Sciatic nerve (tissue), 2 donors: ENCODE data around the gene SMIM5. TPM values are rescaled to one million over a fixed set of nuclear protein-coding genes. Genes with fewer than 3 reads are reported as not detected.
"Not testable (repeated sequence)": the region's sequence is repeated elsewhere in the genome, so short reads cannot be mapped to it uniquely, and the experiment has no call there.

Experiments
- ATAC-seq: fragments of 200-7000 bp; cut with Tn5 transposase; one replicate; pipeline ENCODE4 v1.9.1; 2020; ENCODE audit warnings: mild to moderate bottlenecking, moderate library complexity
- DNase-seq: peaks from one replicate; pipeline ENCODE4 v3.0.0-alpha.2; 2020; ENCODE audit warnings: low spot score
- intact Hi-C: fragments of 100-400 bp; cut with DNase I; formaldehyde crosslinking; loops from one replicate; pipeline ENCODE4 v1.14.2; 2022
- total RNA-seq: library from RNA; stranded (reverse); fragmentation: NEBNext Ultra II Directional; extraction: Animal tissue kit (Norgen Biotek cat#: 25700); gene quantifications from one replicate; pipeline ENCODE4 v1.2.1, GENCODE V29; 2021
- donor health status: DM: no; HTN: no; CAD: no.
- donor health status: DM: no; HTN: no; CAD: no.

The SMIM5 gene, protein sequence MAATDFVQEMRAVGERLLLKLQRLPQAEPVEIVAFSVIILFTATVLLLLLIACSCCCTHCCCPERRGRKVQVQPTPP
- total RNA-seq: 12.5 TPM

DNA sequence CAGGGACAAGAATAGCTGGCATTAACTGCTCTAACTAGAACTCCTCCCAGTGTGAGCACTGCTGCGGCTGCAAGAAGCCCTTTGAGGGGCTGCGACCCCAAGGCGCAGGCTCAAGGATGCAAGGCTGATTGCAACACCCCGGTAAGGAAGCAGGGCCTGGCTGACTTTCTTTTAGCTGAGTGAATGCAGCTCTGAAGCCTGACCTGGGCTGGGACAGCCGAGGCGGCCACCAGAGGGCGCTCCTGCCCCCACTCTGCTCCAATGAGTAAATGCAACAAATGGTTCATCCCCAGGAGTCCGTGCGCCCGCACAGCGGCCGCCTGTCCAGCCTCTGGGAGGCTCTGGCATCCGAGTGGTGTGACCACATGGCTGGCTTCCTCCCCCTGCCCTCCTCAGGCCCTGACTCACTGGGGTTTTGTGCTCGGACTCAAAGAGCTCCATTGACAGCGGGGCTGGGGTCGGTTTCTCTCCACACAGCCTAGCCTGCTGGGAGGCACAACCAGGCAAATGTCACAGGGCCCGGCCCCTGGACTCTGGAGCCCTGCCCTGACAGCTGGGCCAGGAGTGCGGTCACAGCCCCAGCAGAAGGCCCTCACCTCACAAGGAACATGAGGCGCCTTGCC lies at the start of gene SMIM5:
Gene SMIM5, plus strand, starts transcription at position 572 of the 623 bp plus-strand sequence. CDS start 6,768 bp downstream, outside the sequence.
- intact Hi-C loops: loop anchor here (5.0 kb wide), 1 partner anchor 114 kb away; no protein-coding TSS in a partner anchor
- peak; percentile 88 for ATAC-seq

DNA sequence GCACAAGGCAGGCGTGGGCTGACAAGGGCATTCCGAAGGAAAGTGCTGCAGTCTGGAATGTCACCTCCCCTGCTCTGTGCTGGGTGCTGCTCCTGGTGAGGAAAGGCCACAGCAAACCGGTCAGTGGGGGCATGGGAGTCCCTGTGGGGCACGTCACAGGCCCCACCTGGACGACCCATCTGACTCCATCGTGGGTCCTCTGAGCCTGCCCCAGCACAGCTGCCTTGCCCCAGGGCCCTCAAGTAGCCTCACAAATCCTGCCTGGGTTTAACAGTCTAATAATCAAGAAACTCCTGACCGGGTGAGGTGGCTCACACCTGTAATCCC lies 48.4 kb upstream of the SMIM5 start:
- ATAC-seq (no peak), DNase-seq (peak; percentile 48)
- intact Hi-C loops: no loop called here

More for the DNA sequence above, at the start of gene SMIM5:
- peak; percentile 94 for DNase-seq

DNA sequence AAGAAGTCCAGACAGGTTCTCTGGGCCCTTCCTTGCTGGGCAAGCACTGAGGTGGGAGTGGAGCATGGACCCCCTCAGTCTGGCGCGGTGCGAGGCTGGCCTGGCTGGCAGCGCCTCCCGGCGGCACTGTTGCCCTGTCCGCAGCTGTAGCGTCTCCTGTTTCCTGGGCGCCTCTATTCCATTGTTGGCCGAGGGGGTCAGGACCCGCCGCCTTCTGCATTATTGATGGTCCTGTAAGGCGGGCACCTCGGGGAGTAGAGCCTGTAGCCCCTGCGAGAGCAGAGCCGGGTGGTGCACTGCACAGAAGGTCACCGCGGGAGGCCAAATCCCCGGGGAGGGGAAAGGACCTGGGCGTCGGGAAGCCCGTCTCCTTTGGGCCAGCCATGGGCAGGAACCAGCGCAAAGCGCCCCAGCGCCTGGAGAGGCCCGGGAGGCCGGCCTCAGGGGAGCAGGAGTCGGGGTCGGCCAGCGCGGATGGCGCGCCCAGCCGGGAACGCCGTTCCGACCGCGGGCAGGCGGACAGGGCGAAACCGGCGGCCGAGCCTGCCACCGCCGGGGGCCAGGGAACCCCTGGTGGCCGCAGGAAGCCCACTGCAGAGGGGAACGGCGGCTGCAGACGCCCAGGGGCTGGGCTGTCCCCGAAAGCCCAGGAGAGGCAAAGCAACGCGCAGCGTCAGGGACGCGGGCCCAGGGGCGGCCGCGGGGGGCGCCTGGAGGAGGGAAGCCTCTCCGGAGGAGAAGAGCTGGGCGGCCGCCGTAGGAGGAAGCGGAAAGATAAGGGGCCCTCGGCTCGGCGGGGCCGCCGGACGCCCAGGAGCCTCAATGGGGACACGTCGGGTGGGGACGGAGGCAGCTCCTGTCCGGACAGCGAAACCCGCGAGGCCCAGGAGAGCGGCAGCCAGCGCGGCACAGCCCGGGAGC lies 45.3 kb upstream of the SMIM5 start, which contains the start of gene MYO15B:
Gene MYO15B, plus strand, starts transcription at position 126 of the 921 bp plus-strand sequence. Its CDS starts 258 bp downstream, at position 384.
- intact Hi-C loops: loop anchor here (2.0 kb wide), 1 partner anchor 71 kb away; the partner anchor contains the start of gene TSEN54
- ATAC-seq (peak; percentile 51), DNase-seq (peak; percentile 81)

DNA sequence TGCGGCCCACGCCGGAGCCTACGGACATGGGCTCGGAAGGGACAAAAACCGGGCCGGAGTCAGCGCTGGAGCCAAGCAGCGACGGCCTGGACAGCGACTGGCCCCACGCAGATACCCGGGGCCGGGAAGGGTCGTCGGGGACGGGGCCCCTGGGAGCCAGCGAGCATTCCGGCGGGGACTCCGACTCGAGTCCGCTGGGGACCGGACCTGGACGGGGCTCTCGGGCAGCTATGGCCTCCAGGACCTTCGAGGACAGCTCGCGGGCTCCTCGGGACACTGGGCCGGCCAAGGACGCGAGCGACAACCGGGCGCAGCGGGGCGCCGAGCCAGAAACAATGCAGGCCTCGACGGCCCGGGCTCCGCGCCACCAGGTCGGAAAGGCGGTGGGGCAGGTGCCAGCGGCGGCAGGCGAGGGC lies 44.6 kb upstream of the SMIM5 start:
- DNase-seq (peak; percentile 72), ATAC-seq (no peak)
- intact Hi-C loops: loop anchor here (2.0 kb wide), 1 partner anchor 72 kb away; the partner anchor contains the start of gene TSEN54

DNA sequence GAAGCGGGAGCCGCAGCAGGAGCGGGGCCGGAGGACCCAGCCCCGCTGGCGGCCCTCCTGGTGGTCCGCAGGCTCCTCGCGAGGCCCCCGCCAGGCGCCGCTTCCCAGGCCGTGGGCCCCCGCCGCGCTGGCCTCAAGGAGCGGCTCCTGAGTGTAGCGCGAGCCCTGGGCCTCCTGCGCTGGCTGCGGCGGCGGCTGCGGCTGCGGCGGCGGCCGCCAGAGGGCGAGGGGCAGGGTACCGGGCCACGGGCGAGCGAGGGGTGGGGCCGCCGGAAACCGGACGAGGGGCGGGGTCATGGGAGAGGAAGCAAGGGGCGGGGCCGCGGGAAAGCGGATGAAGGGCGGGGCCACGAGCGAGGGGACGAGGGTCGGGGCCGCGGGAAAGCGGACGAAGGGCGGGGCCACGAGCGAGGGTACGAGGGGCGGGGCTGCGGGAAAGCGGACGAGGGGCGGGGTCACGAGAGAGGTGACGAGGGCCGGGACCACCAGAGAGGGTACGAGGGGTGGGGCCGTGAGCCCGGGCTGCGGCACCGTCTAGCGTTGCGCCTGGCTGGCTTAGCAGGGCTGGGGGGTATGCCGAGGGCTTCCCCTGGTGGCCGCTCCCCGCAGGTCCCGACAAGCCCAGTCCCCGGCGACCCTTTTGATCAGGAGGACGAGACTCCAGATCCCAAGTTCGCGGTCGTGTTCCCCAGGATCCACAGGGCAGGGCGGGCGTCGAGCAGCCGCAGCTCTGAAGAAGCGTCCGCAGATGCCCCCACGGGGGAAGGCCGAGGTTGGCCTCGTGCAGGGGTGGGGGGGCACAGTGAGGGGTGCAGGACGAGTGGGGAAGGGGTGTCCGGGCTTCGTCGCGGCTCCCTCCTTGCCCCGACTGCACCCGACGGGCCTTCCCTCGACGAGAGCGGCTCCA lies 44.0 kb upstream of the SMIM5 start:
- peak; percentile 99 for DNase-seq
- ATAC-seq: peak; percentile 91
- intact Hi-C loops: loop anchor here (2.0 kb wide), 1 partner anchor 72 kb away; the partner anchor contains the start of gene TSEN54

DNA sequence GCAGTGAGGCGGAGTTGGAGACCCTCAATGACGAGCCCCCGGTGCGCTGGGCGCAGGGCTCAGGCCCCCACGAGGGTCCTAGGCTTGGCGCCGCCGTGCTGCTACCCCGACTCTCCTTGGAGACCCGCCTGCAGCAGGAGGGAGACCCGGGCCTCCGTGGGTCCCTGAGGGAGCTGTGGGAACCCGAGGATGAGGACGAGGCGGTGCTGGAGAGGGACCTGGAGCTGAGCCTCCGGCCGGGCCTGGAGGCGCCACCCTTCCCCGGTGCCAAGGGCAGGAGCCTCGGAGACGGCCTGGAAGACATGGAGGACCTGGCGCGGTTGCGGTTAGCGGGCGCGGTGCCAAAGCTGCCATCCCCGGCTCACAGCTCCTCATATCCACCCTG lies 43.3 kb upstream of the SMIM5 start:
- DNase-seq (peak; percentile 69), ATAC-seq (peak; percentile 18)
- intact Hi-C loops: loop anchor here (2.0 kb wide), 1 partner anchor 73 kb away; the partner anchor contains the start of gene TSEN54

DNA sequence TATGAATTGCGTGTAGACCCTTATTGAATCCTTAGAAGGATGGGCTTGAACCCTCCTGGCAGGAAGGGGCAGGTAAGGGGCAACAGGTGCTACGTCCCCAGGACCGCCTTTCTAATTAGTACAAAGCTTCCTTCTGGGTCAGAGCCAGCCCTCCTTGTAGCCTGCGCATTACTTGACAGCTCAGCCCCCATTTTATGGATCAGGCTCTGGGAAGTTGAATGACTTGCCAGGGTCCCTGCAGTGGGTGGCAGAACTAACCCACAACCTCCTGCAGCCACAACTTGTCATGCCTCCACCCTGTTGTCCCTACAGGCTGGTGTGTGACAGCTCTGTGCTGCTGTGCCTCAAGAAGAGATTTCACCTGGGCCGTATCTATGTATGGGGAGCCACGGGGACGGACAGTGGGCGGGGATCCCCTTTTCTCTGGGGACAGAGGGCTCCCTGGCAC lies 42.9 kb upstream of the SMIM5 start:
- intact Hi-C loops: no loop called here
- no peak for ATAC-seq
- no peak for DNase-seq

DNA sequence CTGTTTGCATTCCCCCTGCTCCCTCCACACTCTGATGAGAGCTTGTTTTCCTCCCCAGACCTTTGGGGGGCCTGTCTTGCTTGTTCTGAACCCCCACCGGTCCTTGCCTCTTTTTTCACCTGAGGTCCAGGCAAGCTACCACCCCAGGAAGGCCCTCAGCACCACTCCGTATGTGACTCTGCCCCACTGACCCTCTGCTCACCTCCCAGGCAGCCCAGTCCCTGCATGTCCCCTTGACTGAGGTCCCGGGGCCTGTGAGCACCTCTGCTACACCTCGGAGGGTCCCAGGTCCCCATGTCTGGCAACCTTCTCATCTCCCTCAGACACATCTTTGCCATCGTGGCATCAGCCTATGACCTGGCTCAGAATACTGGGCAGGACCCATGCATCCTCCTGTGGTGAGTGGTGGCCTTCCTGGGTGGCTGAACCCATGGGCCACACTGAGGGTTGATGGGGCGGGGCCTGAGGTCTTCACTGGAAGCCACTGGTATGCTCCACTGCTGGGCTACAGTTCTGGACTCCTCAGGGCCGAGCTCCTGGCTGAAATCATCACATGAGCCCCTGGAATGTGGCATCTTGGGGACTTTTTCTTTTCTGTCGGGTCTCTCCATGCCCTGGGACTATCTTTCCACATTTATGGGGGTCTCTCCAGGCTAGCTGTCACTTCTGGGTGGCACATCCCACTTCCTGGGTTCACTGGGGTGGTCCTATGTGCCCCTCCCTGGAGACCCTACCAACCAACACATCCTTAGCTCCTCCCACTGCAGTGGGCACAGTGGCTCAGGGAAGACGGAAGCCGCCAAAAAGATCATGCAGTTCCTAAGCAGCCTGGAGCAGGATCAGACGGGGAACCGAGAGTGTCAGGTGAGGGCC lies 42.1 kb upstream of the SMIM5 start:
- intact Hi-C loops: no loop called here

DNA sequence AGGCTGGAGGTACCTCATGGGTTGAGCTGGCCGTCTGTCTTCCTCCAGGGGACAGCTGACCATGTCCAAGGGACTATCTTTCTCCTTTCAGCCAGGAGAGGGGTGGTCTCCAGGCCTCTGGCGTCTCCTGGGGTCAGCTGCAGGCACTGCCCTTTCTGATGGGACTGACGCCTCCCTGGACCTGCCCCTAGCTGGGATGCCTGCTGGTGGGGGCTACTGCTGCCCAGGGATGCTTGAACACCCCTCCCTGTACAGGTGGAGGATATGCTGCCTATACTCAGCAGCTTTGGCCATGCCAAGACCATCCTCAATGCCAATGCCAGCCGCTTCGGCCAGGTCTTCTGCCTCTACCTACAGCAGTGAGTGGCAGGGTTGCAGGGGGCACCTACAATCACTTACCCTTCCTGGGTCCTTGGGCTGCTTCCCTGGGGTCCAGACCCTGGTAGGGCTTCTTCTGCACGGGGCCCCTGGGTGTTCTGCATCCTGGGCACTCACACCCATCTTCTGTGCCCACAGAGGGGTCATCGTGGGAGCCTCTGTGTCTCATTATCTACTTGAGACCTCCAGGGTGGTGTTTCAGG lies 41.4 kb upstream of the SMIM5 start:
- DNase-seq (peak; percentile 55), ATAC-seq (no peak)
- intact Hi-C loops: no loop called here

More for the DNA sequence above, 42.1 kb upstream of the SMIM5 start:
- no peak for DNase-seq
- ATAC-seq: no peak

DNA sequence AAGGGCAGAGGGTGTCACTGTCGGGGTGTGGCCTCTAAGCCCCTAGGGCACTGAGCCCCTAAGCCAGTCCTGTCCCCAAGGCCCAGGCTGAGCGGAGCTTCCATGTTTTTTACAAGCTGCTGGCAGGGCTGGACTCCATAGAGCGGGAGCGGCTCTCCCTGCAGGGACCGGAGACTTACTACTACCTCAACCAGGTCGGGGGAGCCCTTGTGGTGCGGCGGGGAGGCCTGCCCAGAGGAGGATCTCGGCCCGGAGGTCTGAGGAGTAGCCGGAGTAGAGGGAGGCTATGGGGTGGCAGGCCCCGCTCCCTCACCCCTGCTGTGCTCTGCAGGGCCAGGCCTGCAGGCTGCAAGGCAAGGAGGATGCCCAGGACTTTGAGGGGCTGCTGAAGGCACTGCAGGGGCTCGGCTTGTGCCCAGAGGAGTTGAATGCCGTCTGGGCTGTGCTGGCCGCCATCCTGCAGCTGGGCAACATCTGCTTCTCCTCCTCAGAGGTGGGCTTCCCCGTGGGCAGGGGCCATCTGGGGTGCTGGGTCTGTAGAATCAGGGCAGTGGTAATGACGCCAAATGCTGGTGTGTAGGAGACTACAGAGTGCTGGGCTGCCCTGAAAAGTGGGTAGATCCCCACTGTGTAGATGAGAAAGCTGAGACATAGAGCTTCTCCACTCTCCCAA lies 40.8 kb upstream of the SMIM5 start:
- ATAC-seq (no peak), DNase-seq (peak; percentile 56)
- intact Hi-C loops: no loop called here

DNA sequence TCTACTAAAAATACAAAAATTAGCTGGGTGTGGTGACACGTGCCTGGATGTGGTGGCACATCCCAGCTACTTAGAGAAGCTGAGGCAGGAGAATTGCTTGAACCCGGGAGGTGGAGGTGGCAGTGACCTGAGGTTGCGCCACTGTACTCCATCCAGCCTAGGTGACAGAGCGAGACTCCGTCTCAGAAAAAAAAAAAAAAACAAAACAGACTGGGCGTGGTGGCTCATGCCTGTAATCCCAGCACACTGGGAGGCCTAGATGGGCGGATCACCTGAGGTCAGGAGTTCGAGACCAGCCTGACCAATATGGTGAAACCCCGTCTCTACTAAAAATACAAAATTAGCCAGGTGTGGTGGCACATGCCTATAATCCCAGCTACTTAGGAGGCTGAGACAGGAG lies 39.8 kb upstream of the SMIM5 start:
- ATAC-seq, DNase-seq, intact Hi-C loops: not testable (repeated sequence)

DNA sequence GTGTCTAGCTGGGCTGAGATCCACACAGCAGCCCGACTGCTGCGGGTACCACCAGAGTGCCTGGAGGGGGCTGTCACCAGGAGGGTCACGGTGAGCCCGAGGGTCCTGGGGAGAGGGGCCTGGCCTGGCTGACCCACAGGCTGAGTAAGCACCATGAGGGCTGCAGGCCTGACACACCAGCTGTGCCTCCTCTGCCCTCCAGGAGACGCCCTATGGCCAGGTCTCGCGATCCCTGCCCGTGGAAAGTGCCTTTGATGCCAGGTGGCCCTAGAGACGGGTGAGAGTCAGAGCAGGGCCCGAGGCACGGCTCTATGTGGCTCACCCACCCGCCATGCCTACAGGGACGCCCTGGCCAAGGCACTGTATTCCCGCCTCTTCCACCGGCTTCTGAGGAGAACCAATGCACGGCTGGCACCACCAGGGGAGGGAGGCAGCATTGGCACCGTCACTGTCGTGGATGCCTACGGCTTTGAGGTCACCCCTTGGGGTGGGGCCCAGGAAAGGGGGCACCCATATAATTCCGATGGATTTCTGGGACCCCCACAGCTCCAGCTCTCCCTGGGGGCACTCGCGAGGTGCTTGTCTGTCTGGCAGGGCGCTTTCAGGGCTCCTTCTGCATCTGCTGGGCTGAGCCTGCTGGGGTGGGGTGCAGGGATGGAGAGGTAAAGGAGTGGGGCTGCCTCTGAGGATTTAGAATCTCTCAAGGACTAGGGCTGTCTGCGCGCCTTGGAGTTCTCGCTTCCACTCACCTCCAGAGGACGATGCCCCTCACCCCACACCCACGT lies 38.5 kb upstream of the SMIM5 start:
- intact Hi-C loops: no loop called here
- ATAC-seq (no peak), DNase-seq (peak; percentile 57)

DNA sequence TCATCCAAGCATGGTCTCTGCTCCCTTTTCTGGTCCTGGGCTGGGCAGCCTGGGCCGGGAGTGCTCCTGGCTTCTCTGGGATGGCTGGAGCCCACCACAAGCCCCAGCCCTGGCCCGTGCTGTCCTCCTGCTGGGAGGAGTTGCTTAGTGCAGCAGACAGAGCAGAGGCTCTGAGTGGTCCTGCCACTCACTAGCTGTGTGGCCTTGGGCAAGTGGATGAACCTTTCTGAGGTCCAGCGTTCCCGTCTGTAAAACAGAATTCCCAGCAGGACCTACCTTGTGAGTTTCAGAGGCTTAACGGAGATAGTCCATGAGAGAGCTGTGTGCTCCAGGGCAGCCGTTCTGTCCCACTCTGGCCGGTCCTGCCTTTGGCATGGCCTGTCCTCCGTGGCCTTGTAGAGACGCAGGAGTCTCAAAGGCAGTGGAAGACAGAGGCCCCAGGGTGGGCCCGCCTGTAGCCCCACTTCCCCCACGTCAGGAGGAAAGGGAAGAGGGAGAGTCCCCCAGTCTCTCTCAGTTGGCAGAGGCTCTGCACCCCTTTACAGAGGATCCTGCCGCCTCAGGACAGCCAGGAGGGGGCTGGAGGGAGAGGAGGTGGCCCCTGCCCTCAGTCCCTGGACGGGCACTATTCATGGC lies 37.8 kb upstream of the SMIM5 start:
- peak; percentile 55 for DNase-seq
- no peak for ATAC-seq
- intact Hi-C loops: no loop called here

DNA sequence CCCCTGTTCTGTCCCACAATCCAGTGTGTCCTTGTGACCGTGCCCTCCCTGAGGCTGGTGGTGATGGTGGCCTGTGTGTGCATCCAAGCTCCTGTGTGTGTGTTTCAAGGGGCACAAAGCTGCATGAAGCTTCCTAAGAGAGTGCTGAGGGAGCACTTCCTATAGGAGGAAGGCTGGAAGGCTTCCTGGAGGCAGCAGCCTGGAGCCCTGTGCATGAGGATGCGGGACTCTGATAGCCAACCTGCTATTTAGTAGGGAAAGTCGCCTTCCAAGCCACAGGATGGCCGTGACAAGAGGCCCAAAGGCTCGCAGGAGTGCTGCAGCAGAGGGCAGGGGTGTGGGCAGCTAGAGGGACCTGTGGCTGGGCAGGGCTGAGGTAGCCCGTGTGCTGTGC lies 37.3 kb upstream of the SMIM5 start:
- intact Hi-C loops: loop anchor here (1.0 kb wide), 1 partner anchor 83 kb away; no protein-coding TSS in a partner anchor
- no peak for DNase-seq
- ATAC-seq: no peak

DNA sequence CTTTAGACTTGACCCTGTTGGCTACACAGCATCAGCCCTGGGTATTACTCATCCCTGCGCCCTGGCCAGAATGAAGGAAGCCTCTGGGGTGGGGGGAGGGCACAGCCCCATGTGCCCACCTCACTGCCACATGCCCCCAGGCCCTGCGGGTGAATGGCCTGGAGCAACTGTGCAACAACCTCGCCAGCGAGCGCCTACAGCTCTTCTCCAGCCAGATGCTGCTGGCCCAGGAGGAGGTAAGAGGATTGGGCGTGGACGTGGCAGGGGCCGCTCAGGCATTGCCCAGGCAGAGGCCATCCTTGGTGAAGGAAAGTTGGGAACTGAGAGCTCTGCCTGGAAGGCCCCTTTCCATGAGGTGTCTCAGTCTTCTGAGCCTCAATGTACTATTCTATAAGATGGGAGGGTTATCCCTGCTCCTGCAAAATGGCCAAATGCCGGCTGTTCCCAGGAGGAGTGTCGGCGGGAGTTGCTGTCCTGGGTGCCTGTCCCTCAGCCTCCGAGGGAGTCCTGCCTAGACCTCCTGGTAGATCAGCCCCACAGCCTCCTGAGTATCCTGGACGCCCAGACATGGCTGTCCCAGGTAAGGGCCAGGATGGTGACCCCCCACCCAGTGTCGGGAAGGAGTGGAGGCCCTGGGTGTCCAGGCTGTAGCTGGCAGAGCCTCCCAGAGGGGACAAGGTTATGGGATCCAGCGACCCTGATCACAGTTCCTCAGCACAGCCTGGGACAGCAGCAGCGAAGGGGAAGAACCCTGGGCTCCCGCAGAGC lies 36.7 kb upstream of the SMIM5 start:
- DNase-seq (peak; percentile 54), ATAC-seq (no peak)
- intact Hi-C loops: loop anchor here (1.0 kb wide), 1 partner anchor 83 kb away; no protein-coding TSS in a partner anchor
